HG03045 (cell line): ENCODE measurements around the gene NOL6.
"Not testable (repeated sequence)": the region's sequence is repeated elsewhere in the genome, so short reads cannot be mapped to it uniquely, and the experiment has no call there.

ENCODE experiments used
- ATAC-seq: cut with Tn5 transposase; IDR thresholded peaks from one replicate; pipeline ENCODE4 v1.9.1; 2021; ENCODE audit warnings: mild to moderate bottlenecking, moderate library complexity; ENCODE audit not compliant: unreplicated experiment

The NOL6 gene

GRCh38 chr9:33473643-33474352 is at the start of gene NOL6:
Gene NOL6 (minus strand): TSS chr9:33473924. CDS start chr9:33473842, 82 bp downstream.
- peak; percentile 99 for ATAC-seq

DNA sequence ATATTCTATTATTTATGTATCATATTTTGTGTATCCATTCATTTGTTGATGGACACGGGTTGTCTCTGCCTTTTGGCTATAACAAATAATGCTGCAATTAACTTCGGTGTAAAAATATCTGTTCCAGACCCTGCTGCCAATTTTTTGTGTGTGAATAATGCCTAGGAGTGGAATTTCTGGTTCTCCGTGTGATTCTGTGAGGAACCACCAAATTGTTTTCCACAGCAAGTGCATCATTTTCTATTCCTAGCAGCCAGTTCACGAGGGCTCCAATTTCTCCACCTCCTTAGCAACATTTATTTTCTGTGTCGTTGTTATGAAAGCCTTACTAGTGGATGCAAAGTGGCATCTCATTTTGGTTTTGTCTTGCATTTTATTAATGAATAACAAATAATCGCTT is 48.1 kb upstream of the NOL6 start:
- ATAC-seq, result not testable (repeated sequence)

- not testable (repeated sequence) for ATAC-seq
Observed at GRCh38 chr9:33517934-33518577, 44.3 kb upstream of the NOL6 start.

GRCh38 chr9:33517373-33517772 is 43.6 kb upstream of the NOL6 start:
- no peak for ATAC-seq

DNA sequence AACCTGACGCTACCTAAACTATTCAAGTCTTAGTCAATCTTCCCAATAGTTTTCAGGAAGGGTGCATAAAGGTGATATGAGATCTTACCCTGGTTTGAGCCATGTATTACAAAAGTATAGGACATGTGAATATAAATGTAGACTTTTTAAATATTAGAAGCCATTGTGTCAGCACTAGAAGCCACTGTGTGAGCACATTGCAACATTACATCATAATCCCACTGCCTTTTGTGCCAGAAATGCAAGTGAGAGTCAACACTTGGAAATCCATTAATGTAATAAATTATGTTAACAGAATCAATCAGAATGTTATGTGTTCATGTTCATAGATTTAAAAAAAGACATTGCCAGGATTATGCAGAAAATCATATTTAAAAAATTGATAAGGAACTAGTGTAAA is 42.7 kb upstream of the NOL6 start:
- not testable (repeated sequence) for ATAC-seq

DNA sequence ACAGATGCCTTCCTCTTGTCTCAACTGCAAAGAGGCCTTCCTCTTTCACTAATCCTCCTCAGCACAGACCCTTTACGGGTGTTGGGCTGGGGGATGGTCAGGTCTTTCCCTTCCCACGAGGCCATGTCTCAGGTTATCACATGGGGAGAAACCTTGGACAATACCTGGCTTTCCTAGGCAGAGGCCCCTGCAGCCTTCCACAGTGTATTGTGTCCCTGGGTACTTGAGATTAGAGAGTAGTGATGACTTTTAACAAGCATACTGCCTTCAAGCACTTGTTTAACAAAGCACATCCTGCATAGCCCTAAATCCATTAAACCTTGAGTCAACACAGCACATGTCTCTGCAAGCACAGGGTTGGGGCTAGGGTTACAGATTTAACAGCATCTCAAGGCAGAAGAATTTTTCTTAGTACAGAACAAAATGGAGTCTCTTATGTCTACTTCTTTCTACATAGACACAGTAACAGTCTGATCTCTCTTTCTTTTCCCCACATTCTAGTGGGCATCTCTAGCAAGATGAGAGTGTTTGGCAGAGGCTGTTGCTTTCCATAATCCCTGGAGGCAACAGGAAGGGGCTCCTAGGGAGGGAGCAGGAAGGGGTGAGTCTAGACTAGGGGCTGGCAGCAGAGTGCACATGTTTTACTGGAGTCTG is 41.7 kb upstream of the NOL6 start:
- not testable (repeated sequence) for ATAC-seq

- not testable (repeated sequence) for ATAC-seq
Observed at GRCh38 chr9:33512535-33512934, 38.8 kb upstream of the NOL6 start.

- not testable (repeated sequence) for ATAC-seq
Observed at GRCh38 chr9:33511184-33511517, 37.4 kb upstream of the NOL6 start.

- peak; percentile 72 for ATAC-seq
Observed at GRCh38 chr9:33510262-33511183, 36.8 kb upstream of the NOL6 start.

DNA sequence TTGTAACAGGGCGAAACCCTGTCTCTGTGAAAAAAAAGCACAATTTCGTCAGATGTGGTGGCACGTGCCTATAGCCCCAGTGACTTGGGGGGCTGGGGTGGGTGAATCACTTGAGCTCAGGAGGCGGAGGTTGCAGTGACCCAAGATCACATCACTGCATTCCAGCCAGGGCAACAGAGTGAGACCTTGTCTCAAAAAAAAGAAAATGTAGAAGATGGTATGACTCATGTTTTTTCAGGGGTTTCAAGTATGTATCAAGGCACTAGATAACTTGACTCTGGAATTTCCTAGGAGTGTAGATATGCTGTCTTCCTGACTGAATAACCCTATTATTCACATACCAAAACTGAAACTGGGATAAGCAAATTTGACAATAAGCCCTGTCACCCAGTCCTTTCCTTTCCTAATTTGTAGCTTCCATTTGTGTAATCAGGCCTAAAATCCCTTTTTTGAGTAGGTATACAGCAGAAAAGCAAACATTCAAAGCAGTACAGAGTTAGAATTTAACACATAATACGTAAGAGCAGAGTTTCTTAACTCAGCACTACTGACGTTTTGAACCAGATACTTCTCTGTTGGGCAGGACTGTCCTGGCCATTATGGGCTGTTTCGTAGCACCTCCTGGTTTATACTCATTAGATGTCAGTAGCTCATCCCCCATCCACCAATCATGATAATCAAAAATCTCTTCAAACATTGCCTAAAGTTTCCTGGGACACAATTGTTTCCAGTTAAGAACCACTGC is 33.1 kb upstream of the NOL6 start:
- no peak for ATAC-seq

DNA sequence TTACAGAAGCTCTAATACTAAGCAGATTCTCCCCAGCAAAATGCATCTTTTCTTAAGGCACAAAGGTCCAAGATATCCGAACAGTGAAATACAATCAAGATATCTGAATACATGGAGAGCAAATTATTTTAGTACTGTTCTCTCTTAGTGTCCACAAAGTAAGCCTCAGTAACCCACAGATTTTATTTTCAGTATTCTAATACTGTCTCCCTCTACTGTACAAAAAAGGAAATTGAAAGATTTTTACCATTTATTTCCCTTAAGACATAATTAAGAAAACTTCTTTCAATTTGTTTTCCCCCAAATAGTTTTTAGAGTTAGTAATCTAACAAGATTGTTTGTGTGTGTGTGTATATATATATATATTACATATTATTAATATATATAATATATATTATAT is 24.7 kb upstream of the NOL6 start:
- ATAC-seq, result no peak

DNA sequence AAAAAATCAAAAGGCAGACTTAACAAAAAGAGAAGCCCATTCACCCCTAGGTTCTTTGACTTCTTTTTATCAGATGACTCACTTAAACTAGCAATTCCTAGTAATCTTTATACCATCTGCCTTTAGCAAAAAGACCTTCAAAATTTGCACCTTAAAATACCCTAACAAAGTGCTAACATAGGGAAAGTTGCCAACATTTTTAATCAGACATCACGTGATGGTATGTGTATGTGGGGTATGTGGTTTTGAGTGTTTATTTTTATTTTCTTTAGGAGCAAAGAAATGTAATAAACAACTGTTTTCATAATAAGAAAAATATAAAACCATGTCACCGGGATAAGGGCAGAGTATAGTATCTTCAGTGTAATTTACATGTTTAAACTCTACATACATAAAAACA is 20.1 kb upstream of the NOL6 start:
- not testable (repeated sequence) for ATAC-seq

DNA sequence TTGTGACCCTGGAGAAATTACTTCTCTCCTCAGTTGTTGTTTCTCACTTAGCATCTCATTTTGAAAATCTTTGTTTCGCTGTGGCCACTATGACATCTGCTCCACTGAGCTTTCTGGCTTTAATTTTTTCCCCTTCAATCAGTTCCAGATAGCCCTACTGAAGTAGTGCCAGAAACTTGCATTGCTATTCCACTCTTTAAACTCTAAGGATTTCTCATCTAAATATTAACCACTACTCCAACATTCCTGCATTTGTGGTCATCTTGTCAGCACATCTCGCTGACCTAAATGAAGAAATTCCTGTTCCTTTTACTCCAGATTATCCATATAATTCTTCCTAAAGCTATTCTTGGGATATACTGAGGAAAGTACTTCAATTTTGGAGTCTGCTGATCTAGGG is 15.3 kb upstream of the NOL6 start:
- ATAC-seq, result no peak

DNA sequence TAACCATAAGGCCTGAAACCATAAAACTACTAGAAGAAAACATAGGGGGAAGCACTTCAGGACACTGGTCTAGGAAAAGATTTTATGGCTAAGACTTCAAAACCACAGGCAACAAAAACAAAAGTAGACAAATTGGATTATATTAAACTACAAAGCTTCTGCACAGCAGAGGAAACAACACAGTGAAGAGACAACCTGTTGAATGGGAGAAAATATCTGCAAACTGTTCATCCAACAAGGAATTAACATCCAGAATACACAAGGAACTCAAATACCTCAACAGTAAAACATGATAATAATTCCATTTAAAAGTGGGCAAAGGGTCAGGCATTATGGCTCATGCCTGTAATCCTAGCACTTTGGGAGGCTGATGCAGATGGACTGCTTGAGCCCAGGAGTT is 11.6 kb upstream of the NOL6 start:
- not testable (repeated sequence) for ATAC-seq

- no peak for ATAC-seq
Observed at GRCh38 chr9:33480976-33481375, 7.3 kb upstream of the NOL6 start.

DNA sequence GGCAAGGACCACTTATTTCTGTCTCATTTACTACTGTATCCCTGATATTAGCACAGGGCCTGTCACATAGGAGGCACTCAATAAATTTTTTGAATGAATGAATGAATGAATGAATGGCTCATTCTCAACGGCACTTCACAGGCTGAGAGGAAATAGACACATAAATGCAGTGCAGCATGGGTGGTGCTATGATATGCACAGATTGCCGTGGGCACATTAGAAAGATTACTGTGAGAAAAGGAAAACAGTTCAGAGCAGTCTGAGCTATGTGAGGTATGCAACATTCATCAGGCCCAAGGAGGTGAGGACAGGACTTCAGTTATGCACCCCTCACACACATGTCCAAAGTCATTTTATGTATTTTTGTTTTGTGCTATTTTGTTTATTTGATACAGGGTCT is 6.4 kb upstream of the NOL6 start:
- ATAC-seq, result no peak

DNA sequence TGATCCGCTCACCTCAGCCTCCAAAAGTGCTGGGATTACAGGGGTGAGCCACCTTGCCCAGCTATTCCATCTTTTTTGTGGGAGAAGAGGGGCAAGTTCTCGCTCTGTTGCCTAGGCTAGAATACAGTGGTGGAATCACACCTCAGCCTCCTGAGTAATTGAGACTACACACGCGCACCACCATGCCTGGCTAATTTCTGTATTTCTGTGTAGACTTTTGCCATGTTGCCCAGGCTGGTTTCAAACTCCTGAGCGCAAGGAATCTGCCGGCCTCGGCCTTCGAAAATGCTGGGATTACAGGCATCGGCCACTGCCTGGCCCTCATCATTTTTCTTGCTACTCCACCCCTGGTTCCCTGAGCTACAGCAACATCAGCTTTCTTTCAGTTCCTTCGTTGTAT is 2.8 kb upstream of the NOL6 start:
- no peak for ATAC-seq

DNA sequence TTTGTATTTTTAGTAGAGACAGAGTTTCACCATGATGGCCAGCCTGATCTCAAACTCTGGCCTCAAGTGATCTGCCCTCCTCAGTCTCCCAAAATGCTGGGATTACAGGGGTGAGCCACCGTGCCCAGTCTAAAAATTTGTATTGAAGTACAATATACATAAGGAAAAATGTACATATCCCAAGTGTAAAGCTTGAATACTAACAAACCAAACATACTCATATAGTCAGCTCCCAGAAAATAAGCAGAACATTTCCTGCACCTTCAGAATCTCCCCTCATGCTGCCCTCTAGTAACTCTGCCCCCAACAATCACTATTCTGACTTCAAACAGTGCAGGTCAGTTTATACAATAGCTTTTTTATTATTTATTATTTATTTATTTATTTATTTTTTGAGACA is 1.6 kb upstream of the NOL6 start:
- ATAC-seq, result no peak

- no peak for ATAC-seq
Observed at GRCh38 chr9:33472881-33473615, 676 bp downstream of the NOL6 start.
